H1 (cell line): ENCODE results near the gene GRID2. TPM values are rescaled to one million over a fixed set of nuclear protein-coding genes. Genes with fewer than 3 reads are reported as not detected.

Experiments
- EZH2 ChIP-seq: fragments of 200-600 bp; sonication (generic); IDR thresholded peaks from 2 replicates; pipeline ENCODE4 v1.7.1; 2012; ENCODE audit warnings: low read depth, mild to moderate bottlenecking, moderate library complexity, low read length, inconsistent platforms; ENCODE audit not compliant: severe bottlenecking
- GTF2F1 ChIP-seq: IDR thresholded peaks from 2 replicates; pipeline ENCODE4 v1.6.1; 2012; ENCODE audit warnings: low read depth, low read length, improper control_type of control experiment, borderline replicate concordance
- KDM5A ChIP-seq: fragments of 200-600 bp; IDR thresholded peaks from 2 replicates; pipeline ENCODE4 v1.7.1; 2012; ENCODE audit warnings: mild to moderate bottlenecking, low read length, inconsistent platforms, mixed read lengths
- TCF12 ChIP-seq: IDR thresholded peaks from 2 replicates; pipeline ENCODE4 v1.6.1; 2011; ENCODE audit warnings: low read depth, mild to moderate bottlenecking, low read length
- polyA plus RNA-seq, 7 experiments: library from polyadenylated mRNA; depleted of rRNA in 3 of 7; stranded (reverse) in 5 of 7; unstranded in 2 of 7; fragments of >200 nt in 5 of 7; fragments of 200-250 nt in 2 of 7; gene quantifications; 1 replicate in 5 of 7; 2 replicates in 1 of 7; 4 replicates in 1 of 7; pipeline versions ENCODE4 v1.2.1 to v1.2.3, GENCODE V29; 2011 to 2013; ENCODE audit warnings: missing spikeins in 2 of 7, mixed read lengths in 2 of 7
- total RNA-seq: library from RNA; stranded (reverse); fragmentation: NEBNext Ultra II Directional; extraction: Animal tissue kit (Norgen Biotek cat#: 25700); gene quantifications from 2 replicates; pipeline ENCODE4 v1.2.1, GENCODE V29; 2021

Gene GRID2
- total and polyA plus RNA-seq, 2 of the 8 experiments (the other 6 are each of a cell fraction or from before 2014, with no cell fraction given) = 31.1 to 81.9 TPM

GRCh38 chr4:93578942-93579341 is 1275.2 kb downstream of the GRID2 start (continued):
- TF ChIP-seq EZH2 = no peak
- no peak for TF ChIP-seq KDM5A
- no peak for TF ChIP-seq GTF2F1
- TF ChIP-seq TCF12 = no peak
